Naive B cell (primary cell): Measurements from ENCODE around the gene TBL1X. TPM values are rescaled to one million over a fixed set of nuclear protein-coding genes. Genes with fewer than 3 reads are reported as not detected.

ENCODE experiments used
- ATAC-seq, 2 donors: fragments of 150-1000 bp; cut with Tn5 transposase; 2 replicates each; pipeline ENCODE4 v1.10.0; 2021; ENCODE audit warnings: low read depth in 2 of 2, mild to moderate bottlenecking in 2 of 2, moderate library complexity in 2 of 2
- DNase-seq: peaks from one replicate; pipeline ENCODE4 v3.0.0; 2022
- H3K27ac Mint-ChIP-seq, 6 donors: one replicate each; pipeline ENCODE4 v1.8.0; 2020 to 2022; ENCODE audit warnings: mild to moderate bottlenecking in 6 of 6, mixed read lengths in 6 of 6, moderate library complexity in 5 of 6, inconsistent platforms in 2 of 6
- H3K27me3 Mint-ChIP-seq, 3 donors: one replicate each; pipeline ENCODE4 v1.8.0; 2021 to 2022; ENCODE audit warnings: mixed read lengths in 3 of 3, mild to moderate bottlenecking in 1 of 3
- H3K36me3 Mint-ChIP-seq, 2 donors: one replicate each; pipeline ENCODE4 v1.8.0; 2020 to 2022; ENCODE audit warnings: mixed read lengths in 2 of 2, inconsistent platforms in 1 of 2, mild to moderate bottlenecking in 1 of 2
- H3K4me1 Mint-ChIP-seq, 3 donors: one replicate each; pipeline ENCODE4 v1.8.0; 2020 to 2022; ENCODE audit warnings: mixed read lengths in 3 of 3, inconsistent platforms in 1 of 3, mild to moderate bottlenecking in 1 of 3, moderate library complexity in 1 of 3
- H3K4me3 Mint-ChIP-seq, 8 donors: one replicate each; pipeline ENCODE4 v1.8.0; 2020 to 2022; ENCODE audit warnings: mild to moderate bottlenecking in 8 of 8, mixed read lengths in 8 of 8, moderate library complexity in 8 of 8, inconsistent platforms in 2 of 8
- H3K9me3 Mint-ChIP-seq, 7 donors: one replicate each; pipeline ENCODE4 v1.8.0; 2020 to 2022; ENCODE audit warnings: mixed read lengths in 7 of 7, mild to moderate bottlenecking in 5 of 7, inconsistent platforms in 2 of 7, moderate library complexity in 1 of 7
- polyA plus RNA-seq, 6 donors: library from polyadenylated mRNA; unstranded; fragments of 300-500 nt; fragmentation: Illumina TruSeq; gene quantifications; one replicate each; pipeline ENCODE4 v1.2.3, GENCODE V29; 2021; ENCODE audit warnings: low read depth in 6 of 6

Gene TBL1X
- polyA plus RNA-seq, 6 donors from 2014 or later = 14.0 to 26.8 (median 18.8) TPM

- H3K27me3 Mint-ChIP-seq = no peaks in the 10 kb centered on the region
- no peak for DNase-seq
- peaks cover 3 to 20% of the 10 kb centered on the region in 2 donors for H3K36me3 Mint-ChIP-seq
- ATAC-seq = no peak
- peaks cover 0 to 8% (median 4%) of the 10 kb centered on the region in 7 donors for H3K9me3 Mint-ChIP-seq
- H3K4me3 Mint-ChIP-seq = no peak overlapping the region
- peaks cover 10 to 30% (median 18%) of the 10 kb centered on the region in 3 donors for H3K4me1 Mint-ChIP-seq
- H3K27ac Mint-ChIP-seq = peak overlapping the region in 2 of 6 donors; percentile 25 to 45
Measured at GRCh38 chrX:9681422-9681821, 216.6 kb downstream of the TBL1X start.

GRCh38 chrX:9682456-9682855 is 217.6 kb downstream of the TBL1X start:
- Mint-ChIP-seq H3K9me3 (peaks cover 0 to 4% (median 1%) of the 10 kb centered on the region in 7 donors), H3K27ac (no peak overlapping the region), H3K4me1 (peaks cover 6 to 22% (median 7%) of the 10 kb centered on the region in 3 donors), H3K36me3 (peaks cover 4 to 20% of the 10 kb centered on the region in 2 donors), H3K4me3 (no peak overlapping the region), H3K27me3 (no peaks in the 10 kb centered on the region)
- DNase-seq = no peak
- no peak for ATAC-seq

- H3K36me3 Mint-ChIP-seq = peaks cover 5 to 20% of the 10 kb centered on the region in 2 donors
- H3K27me3 Mint-ChIP-seq = no peaks in the 10 kb centered on the region
- H3K4me1 Mint-ChIP-seq = peaks cover 3 to 18% (median 6%) of the 10 kb centered on the region in 3 donors
- no peak overlapping the region for H3K27ac Mint-ChIP-seq
- ATAC-seq (no peak), DNase-seq (no peak)
- no peak overlapping the region for H3K4me3 Mint-ChIP-seq
- H3K9me3 Mint-ChIP-seq = peaks cover 0 to 4% (median 1%) of the 10 kb centered on the region in 7 donors
Measured at GRCh38 chrX:9682861-9683260, 218.0 kb downstream of the TBL1X start.

GRCh38 chrX:9683350-9683749 is 218.5 kb downstream of the TBL1X start:
- H3K4me1 Mint-ChIP-seq = peaks cover 0 to 13% (median 3%) of the 10 kb centered on the region in 3 donors

GRCh38 chrX:9687899-9688298 is 223.0 kb downstream of the TBL1X start:
- Mint-ChIP-seq H3K36me3 (peaks cover 17 to 20% of the 10 kb centered on the region in 2 donors), H3K27me3 (no peaks in the 10 kb centered on the region), H3K9me3 (peaks cover 0 to 4% (median 2%) of the 10 kb centered on the region in 7 donors), H3K27ac (no peak overlapping the region), H3K4me1 (no peaks in the 10 kb centered on the region), H3K4me3 (no peak overlapping the region)
- DNase-seq (no peak), ATAC-seq (no peak)

More at GRCh38 chrX:9683350-9683749, 218.5 kb downstream of the TBL1X start:
- Mint-ChIP-seq H3K27me3 (no peaks in the 10 kb centered on the region), H3K4me3 (no peak overlapping the region), H3K9me3 (peaks cover 0 to 4% (median 2%) of the 10 kb centered on the region in 7 donors), H3K36me3 (peaks cover 10 to 20% of the 10 kb centered on the region in 2 donors), H3K27ac (no peak overlapping the region)
- DNase-seq = no peak
- ATAC-seq = no peak

GRCh38 chrX:9688833-9689232 is 224.0 kb downstream of the TBL1X start:
- ATAC-seq (no peak), DNase-seq (no peak)
- H3K27ac Mint-ChIP-seq = no peak overlapping the region
- no peaks in the 10 kb centered on the region for H3K27me3 Mint-ChIP-seq
- peaks cover 17 to 20% of the 10 kb centered on the region in 2 donors for H3K36me3 Mint-ChIP-seq
- no peaks in the 10 kb centered on the region for H3K4me1 Mint-ChIP-seq
- no peak overlapping the region for H3K4me3 Mint-ChIP-seq
- peaks cover 0 to 4% (median 1%) of the 10 kb centered on the region in 7 donors for H3K9me3 Mint-ChIP-seq

GRCh38 chrX:9690046-9690445 is 225.2 kb downstream of the TBL1X start:
- no peak overlapping the region for H3K4me3 Mint-ChIP-seq
- H3K27ac Mint-ChIP-seq = no peak overlapping the region
- no peaks in the 10 kb centered on the region for H3K27me3 Mint-ChIP-seq
- no peak for DNase-seq
- peaks cover 0 to 4% (median 3%) of the 10 kb centered on the region in 7 donors for H3K9me3 Mint-ChIP-seq
- ATAC-seq = no peak
- H3K4me1 Mint-ChIP-seq = no peaks in the 10 kb centered on the region
- peaks cover 19% of the 10 kb centered on the region in 2 donors for H3K36me3 Mint-ChIP-seq

- H3K4me3 Mint-ChIP-seq = no peak overlapping the region
- no peaks in the 10 kb centered on the region for H3K27me3 Mint-ChIP-seq
- H3K4me1 Mint-ChIP-seq = no peaks in the 10 kb centered on the region
- H3K27ac Mint-ChIP-seq = no peak overlapping the region
- DNase-seq (no peak), ATAC-seq (no peak)
- H3K9me3 Mint-ChIP-seq = peaks cover 0 to 3% (median 0%) of the 10 kb centered on the region in 7 donors
- H3K36me3 Mint-ChIP-seq = peaks cover 6 to 16% of the 10 kb centered on the region in 2 donors
Measured at GRCh38 chrX:9693307-9694001, 228.6 kb downstream of the TBL1X start.

- H3K36me3 Mint-ChIP-seq = peaks cover 18 to 26% of the 10 kb centered on the region in 2 donors
- H3K4me1 Mint-ChIP-seq = peaks cover 0 to 3% (median 0%) of the 10 kb centered on the region in 3 donors
- no peaks in the 10 kb centered on the region for H3K27me3 Mint-ChIP-seq
- H3K9me3 Mint-ChIP-seq = peaks cover 0 to 3% (median 0%) of the 10 kb centered on the region in 7 donors
- no peak overlapping the region for H3K4me3 Mint-ChIP-seq
- DNase-seq (no peak), ATAC-seq (no peak)
- H3K27ac Mint-ChIP-seq = no peak overlapping the region
Measured at GRCh38 chrX:9698576-9698975, 233.7 kb downstream of the TBL1X start.

- H3K4me1 Mint-ChIP-seq = peaks cover 0 to 3% (median 0%) of the 10 kb centered on the region in 3 donors
- H3K9me3 Mint-ChIP-seq = peaks cover 0 to 13% (median 6%) of the 10 kb centered on the region in 7 donors
- H3K27me3 Mint-ChIP-seq = no peaks in the 10 kb centered on the region
- no peak overlapping the region for H3K27ac Mint-ChIP-seq
- H3K4me3 Mint-ChIP-seq = no peak overlapping the region
- ATAC-seq (no peak), DNase-seq (no peak)
- H3K36me3 Mint-ChIP-seq = peaks cover 20 to 28% of the 10 kb centered on the region in 2 donors
Measured at GRCh38 chrX:9700555-9700954, 235.7 kb downstream of the TBL1X start.

GRCh38 chrX:9701790-9702189 is 236.9 kb downstream of the TBL1X start:
- no peak for DNase-seq
- peak overlapping the region in 1 of 6 donors; percentile 23 for H3K27ac Mint-ChIP-seq
- no peak for ATAC-seq
- peaks cover 0 to 3% (median 0%) of the 10 kb centered on the region in 3 donors for H3K4me1 Mint-ChIP-seq
- peaks cover 20 to 26% of the 10 kb centered on the region in 2 donors for H3K36me3 Mint-ChIP-seq
- no peaks in the 10 kb centered on the region for H3K27me3 Mint-ChIP-seq
- H3K9me3 Mint-ChIP-seq = peaks cover 0 to 13% (median 6%) of the 10 kb centered on the region in 7 donors
- H3K4me3 Mint-ChIP-seq = no peak overlapping the region

- Mint-ChIP-seq H3K4me3 (no peak overlapping the region), H3K4me1 (peaks cover 4 to 7% (median 4%) of the 10 kb centered on the region in 3 donors), H3K36me3 (peaks cover 20 to 22% of the 10 kb centered on the region in 2 donors), H3K27me3 (no peaks in the 10 kb centered on the region), H3K9me3 (peaks cover 0 to 13% (median 6%) of the 10 kb centered on the region in 7 donors), H3K27ac (no peak overlapping the region)
- DNase-seq (no peak), ATAC-seq (no peak)
Measured at GRCh38 chrX:9703406-9703805, 238.5 kb downstream of the TBL1X start.

GRCh38 chrX:9704876-9705465 is 240.1 kb downstream of the TBL1X start:
- H3K4me1 Mint-ChIP-seq = peaks cover 12 to 13% (median 12%) of the 10 kb centered on the region in 3 donors
- peaks cover 20 to 22% of the 10 kb centered on the region in 2 donors for H3K36me3 Mint-ChIP-seq
- H3K27me3 Mint-ChIP-seq = no peaks in the 10 kb centered on the region
- ATAC-seq (no peak), DNase-seq (no peak)
- H3K27ac Mint-ChIP-seq = no peak overlapping the region
- H3K9me3 Mint-ChIP-seq = peaks cover 0 to 13% (median 6%) of the 10 kb centered on the region in 7 donors
- no peak overlapping the region for H3K4me3 Mint-ChIP-seq

- Mint-ChIP-seq H3K4me3 (no peak overlapping the region), H3K36me3 (peaks cover 9 to 20% of the 10 kb centered on the region in 2 donors), H3K27ac (peak overlapping the region in 1 of 6 donors; percentile 67), H3K4me1 (peaks cover 9 to 12% (median 12%) of the 10 kb centered on the region in 3 donors), H3K9me3 (peaks cover 0 to 13% (median 6%) of the 10 kb centered on the region in 7 donors), H3K27me3 (no peaks in the 10 kb centered on the region)
- ATAC-seq (no peak), DNase-seq (no peak)
Measured at GRCh38 chrX:9706421-9706820, 241.6 kb downstream of the TBL1X start.
